ENCODE data around the gene THSD4.

Gene THSD4

DNA sequence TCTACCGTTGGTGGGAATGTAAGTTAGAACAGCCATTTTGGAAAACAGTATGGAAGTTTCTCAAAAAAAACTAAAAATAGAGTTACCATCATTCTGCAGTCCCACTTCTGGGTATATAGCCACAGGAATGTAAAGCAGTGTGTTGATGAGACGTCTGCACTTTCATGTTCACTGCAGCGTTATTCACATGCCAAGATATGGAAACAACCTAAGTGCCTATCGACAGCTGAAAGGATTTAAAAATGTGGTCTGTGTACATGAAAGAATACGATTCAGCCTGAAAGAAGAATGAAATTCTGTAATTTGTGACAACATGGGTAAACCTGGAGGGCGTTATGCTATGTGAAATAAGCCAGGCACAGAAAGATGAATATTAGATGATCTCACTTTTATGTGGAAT is 157.7 kb downstream of the THSD4 start:
- H3K36me3 ChIP-seq (ENCODE audit: control insufficient read depth, insufficient read depth, low read length), result no peaks in the 10 kb centered on the region
- H3K9ac ChIP-seq (ENCODE audit: low read length), result no peak overlapping the region
- no peaks in the 10 kb centered on the region for H3K9me3 ChIP-seq (ENCODE audit: control insufficient read depth, low read length)
- H3K4me3 ChIP-seq (ENCODE audit: low read length), result no peak overlapping the region
- peaks cover 16% of the 10 kb centered on the region for H3K4me1 ChIP-seq (ENCODE audit: control insufficient read depth, insufficient read depth, low read length)
- H3K27me3 ChIP-seq (ENCODE audit: control insufficient read depth, insufficient read depth, low read length), result no peaks in the 10 kb centered on the region

DNA sequence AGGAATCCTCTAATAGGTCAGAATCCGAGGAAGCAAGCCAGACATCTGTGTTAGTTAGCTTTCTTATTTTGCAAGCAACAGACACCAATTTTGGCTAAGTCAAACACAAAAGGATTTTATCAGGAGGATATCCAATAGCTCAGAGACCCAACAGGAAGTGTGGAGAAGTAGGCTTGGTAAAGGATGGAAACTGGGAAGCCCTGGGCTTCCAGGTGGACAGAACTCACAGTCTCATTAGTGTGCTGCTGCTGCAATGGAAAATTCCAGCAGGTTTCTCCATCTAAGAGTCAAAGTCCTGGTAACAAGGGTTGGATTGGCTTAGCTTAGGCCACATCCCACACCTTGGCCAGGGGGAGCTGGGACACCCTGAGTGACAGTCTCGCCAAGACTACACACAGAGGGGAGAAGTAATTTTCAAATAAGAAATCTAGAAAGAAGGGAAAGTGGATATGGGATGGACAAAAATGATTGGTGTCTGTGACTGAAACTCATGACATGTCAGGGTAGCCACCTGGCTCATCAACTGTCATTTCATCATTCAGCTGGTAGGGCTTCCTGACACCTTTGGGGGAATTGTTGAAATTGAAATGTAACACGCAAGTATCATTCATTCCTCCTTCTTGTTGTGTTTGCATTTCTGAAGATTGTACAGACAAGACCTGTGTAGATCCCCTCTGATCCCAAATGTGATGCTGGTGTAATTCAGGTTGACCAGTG is 158.6 kb downstream of the THSD4 start:
- H3K9ac ChIP-seq (ENCODE audit: low read length), result no peak overlapping the region
- H3K4me3 ChIP-seq (ENCODE audit: low read length), result no peak overlapping the region
- no peaks in the 10 kb centered on the region for H3K36me3 ChIP-seq (ENCODE audit: control insufficient read depth, insufficient read depth, low read length)
- H3K9me3 ChIP-seq (ENCODE audit: control insufficient read depth, low read length), result no peaks in the 10 kb centered on the region
- H3K4me1 ChIP-seq (ENCODE audit: control insufficient read depth, insufficient read depth, low read length), result peaks cover 26% of the 10 kb centered on the region
- H3K27me3 ChIP-seq (ENCODE audit: control insufficient read depth, insufficient read depth, low read length), result no peaks in the 10 kb centered on the region

- peaks cover 31% of the 10 kb centered on the region for H3K4me1 ChIP-seq (ENCODE audit: control insufficient read depth, insufficient read depth, low read length)
Observed at GRCh38 chr15:71274448-71274798, 159.2 kb downstream of the THSD4 start.

DNA sequence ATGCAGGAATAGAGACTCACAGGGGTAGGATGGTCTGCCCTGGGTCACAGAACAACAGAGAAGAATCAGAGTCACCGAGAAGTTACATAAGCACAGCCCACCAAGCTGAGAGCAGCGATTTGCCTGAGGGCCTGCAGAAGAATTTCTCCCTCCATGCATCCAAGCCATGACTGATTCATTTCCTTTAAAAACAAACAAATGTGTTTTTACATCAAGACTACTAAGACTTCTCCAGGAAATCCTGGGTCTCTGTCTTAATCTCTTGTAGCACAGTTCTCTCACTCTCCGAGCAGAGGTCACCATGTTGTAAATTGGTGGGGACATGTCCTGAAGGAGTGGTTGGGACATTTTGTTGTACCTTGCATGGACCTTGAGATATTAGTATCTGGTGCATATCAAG is 159.8 kb downstream of the THSD4 start:
- Histone ChIP-seq H3K4me3 (ENCODE audit: low read length) (no peak overlapping the region), H3K9me3 (ENCODE audit: control insufficient read depth, low read length) (no peaks in the 10 kb centered on the region), H3K27me3 (ENCODE audit: control insufficient read depth, insufficient read depth, low read length) (no peaks in the 10 kb centered on the region), H3K36me3 (ENCODE audit: control insufficient read depth, insufficient read depth, low read length) (no peaks in the 10 kb centered on the region), H3K9ac (ENCODE audit: low read length) (no peak overlapping the region), H3K4me1 (ENCODE audit: control insufficient read depth, insufficient read depth, low read length) (peaks cover 38% of the 10 kb centered on the region)

More at GRCh38 chr15:71274448-71274798, 159.2 kb downstream of the THSD4 start:
- no peak overlapping the region for H3K4me3 ChIP-seq (ENCODE audit: low read length)
- no peak overlapping the region for H3K9ac ChIP-seq (ENCODE audit: low read length)
- no peaks in the 10 kb centered on the region for H3K36me3 ChIP-seq (ENCODE audit: control insufficient read depth, insufficient read depth, low read length)
- no peaks in the 10 kb centered on the region for H3K9me3 ChIP-seq (ENCODE audit: control insufficient read depth, low read length)
- H3K27me3 ChIP-seq (ENCODE audit: control insufficient read depth, insufficient read depth, low read length), result no peaks in the 10 kb centered on the region

DNA sequence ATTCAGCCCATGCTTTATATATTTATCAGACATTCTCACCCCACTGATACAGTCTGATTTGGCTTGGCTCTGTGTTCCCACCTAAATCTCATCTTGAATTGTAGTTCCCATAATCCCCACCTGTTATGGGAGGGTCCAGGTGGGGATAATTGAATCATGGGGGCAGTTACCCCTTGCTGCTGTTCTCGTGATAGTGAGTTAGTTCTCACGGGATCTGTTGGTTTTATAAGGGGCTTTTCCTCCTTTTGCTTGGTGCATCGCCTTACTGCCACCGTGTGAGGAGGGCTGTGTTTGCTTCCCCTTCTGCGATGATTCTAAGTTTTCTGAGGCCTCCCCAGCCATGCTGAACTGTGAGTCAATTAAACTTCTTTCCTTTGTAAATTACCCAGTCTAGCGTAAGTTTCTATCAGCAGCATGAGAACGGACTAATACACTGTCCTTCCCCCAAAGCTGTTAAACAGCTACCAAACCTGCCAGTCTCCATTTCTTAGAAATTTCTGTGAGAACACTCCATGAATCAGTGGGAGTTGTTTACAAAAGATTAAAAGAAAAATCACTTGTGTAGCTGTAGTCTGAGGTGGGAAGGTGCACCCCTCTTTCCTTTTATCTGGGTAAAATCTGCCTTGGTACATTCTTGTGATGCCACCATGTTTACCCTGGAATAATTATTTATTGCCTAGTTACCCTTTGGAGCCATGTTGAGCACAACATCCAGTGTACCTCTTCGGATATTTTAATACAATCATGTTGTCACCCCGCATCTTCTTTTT is 160.5 kb downstream of the THSD4 start:
- Histone ChIP-seq H3K9ac (ENCODE audit: low read length) (no peak overlapping the region), H3K9me3 (ENCODE audit: control insufficient read depth, low read length) (no peaks in the 10 kb centered on the region), H3K27me3 (ENCODE audit: control insufficient read depth, insufficient read depth, low read length) (no peaks in the 10 kb centered on the region), H3K4me3 (ENCODE audit: low read length) (no peak overlapping the region), H3K4me1 (ENCODE audit: control insufficient read depth, insufficient read depth, low read length) (peaks cover 44% of the 10 kb centered on the region), H3K36me3 (ENCODE audit: control insufficient read depth, insufficient read depth, low read length) (no peaks in the 10 kb centered on the region)

- peaks cover 50% of the 10 kb centered on the region for H3K4me1 ChIP-seq (ENCODE audit: control insufficient read depth, insufficient read depth, low read length)
- no peaks in the 10 kb centered on the region for H3K36me3 ChIP-seq (ENCODE audit: control insufficient read depth, insufficient read depth, low read length)
- H3K9ac ChIP-seq (ENCODE audit: low read length), result no peak overlapping the region
- no peaks in the 10 kb centered on the region for H3K27me3 ChIP-seq (ENCODE audit: control insufficient read depth, insufficient read depth, low read length)
- H3K4me3 ChIP-seq (ENCODE audit: low read length), result no peak overlapping the region
- no peaks in the 10 kb centered on the region for H3K9me3 ChIP-seq (ENCODE audit: control insufficient read depth, low read length)
Observed at GRCh38 chr15:71276336-71276665, 161.0 kb downstream of the THSD4 start.

- Histone ChIP-seq H3K36me3 (ENCODE audit: control insufficient read depth, insufficient read depth, low read length) (no peaks in the 10 kb centered on the region), H3K9ac (ENCODE audit: low read length) (peak overlapping the region; percentile 32), H3K9me3 (ENCODE audit: control insufficient read depth, low read length) (no peaks in the 10 kb centered on the region), H3K4me1 (ENCODE audit: control insufficient read depth, insufficient read depth, low read length) (peaks cover 57% of the 10 kb centered on the region), H3K4me3 (ENCODE audit: low read length) (no peak overlapping the region), H3K27me3 (ENCODE audit: control insufficient read depth, insufficient read depth, low read length) (no peaks in the 10 kb centered on the region)
Observed at GRCh38 chr15:71278989-71279756, 163.9 kb downstream of the THSD4 start.

- peaks cover 57% of the 10 kb centered on the region for H3K4me1 ChIP-seq (ENCODE audit: control insufficient read depth, insufficient read depth, low read length)
- no peak overlapping the region for H3K9ac ChIP-seq (ENCODE audit: low read length)
- H3K36me3 ChIP-seq (ENCODE audit: control insufficient read depth, insufficient read depth, low read length), result no peaks in the 10 kb centered on the region
- no peaks in the 10 kb centered on the region for H3K9me3 ChIP-seq (ENCODE audit: control insufficient read depth, low read length)
- no peaks in the 10 kb centered on the region for H3K27me3 ChIP-seq (ENCODE audit: control insufficient read depth, insufficient read depth, low read length)
- H3K4me3 ChIP-seq (ENCODE audit: low read length), result no peak overlapping the region
Observed at GRCh38 chr15:71279757-71280141, 164.5 kb downstream of the THSD4 start.

- no peaks in the 10 kb centered on the region for H3K9me3 ChIP-seq (ENCODE audit: control insufficient read depth, low read length)
- H3K4me1 ChIP-seq (ENCODE audit: control insufficient read depth, insufficient read depth, low read length), result peaks cover 57% of the 10 kb centered on the region
- H3K4me3 ChIP-seq (ENCODE audit: low read length), result no peak overlapping the region
- peak overlapping the region; percentile 7 for H3K9ac ChIP-seq (ENCODE audit: low read length)
- H3K27me3 ChIP-seq (ENCODE audit: control insufficient read depth, insufficient read depth, low read length), result no peaks in the 10 kb centered on the region
- no peaks in the 10 kb centered on the region for H3K36me3 ChIP-seq (ENCODE audit: control insufficient read depth, insufficient read depth, low read length)
Observed at GRCh38 chr15:71280206-71280605, 164.9 kb downstream of the THSD4 start.

DNA sequence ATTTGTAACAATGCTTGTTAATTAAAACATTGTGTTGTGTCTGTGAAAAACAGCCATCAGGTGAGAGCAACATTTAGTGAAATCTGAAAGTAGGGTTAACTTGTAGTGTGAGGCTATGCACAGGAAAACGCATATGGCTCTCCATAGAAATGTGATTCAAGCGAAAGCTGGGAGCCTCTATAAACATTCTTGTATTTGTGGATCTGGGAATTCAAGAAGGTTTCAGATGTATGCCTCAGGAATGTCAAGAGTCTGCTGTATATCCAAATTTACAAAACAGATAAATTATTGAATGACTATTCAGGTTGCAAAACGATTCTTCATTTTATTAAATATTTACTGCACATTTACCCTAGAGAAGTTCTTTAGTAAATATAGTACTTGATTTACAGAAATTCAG is 166.0 kb downstream of the THSD4 start:
- Histone ChIP-seq H3K9ac (ENCODE audit: low read length) (no peak overlapping the region), H3K27me3 (ENCODE audit: control insufficient read depth, insufficient read depth, low read length) (no peaks in the 10 kb centered on the region), H3K36me3 (ENCODE audit: control insufficient read depth, insufficient read depth, low read length) (no peaks in the 10 kb centered on the region), H3K9me3 (ENCODE audit: control insufficient read depth, low read length) (no peaks in the 10 kb centered on the region), H3K4me3 (ENCODE audit: low read length) (no peak overlapping the region), H3K4me1 (ENCODE audit: control insufficient read depth, insufficient read depth, low read length) (peaks cover 56% of the 10 kb centered on the region)

GRCh38 chr15:71282076-71282475 is 166.8 kb downstream of the THSD4 start:
- no peaks in the 10 kb centered on the region for H3K36me3 ChIP-seq (ENCODE audit: control insufficient read depth, insufficient read depth, low read length)
- H3K9me3 ChIP-seq (ENCODE audit: control insufficient read depth, low read length), result no peaks in the 10 kb centered on the region
- H3K4me3 ChIP-seq (ENCODE audit: low read length), result no peak overlapping the region
- no peaks in the 10 kb centered on the region for H3K27me3 ChIP-seq (ENCODE audit: control insufficient read depth, insufficient read depth, low read length)
- H3K9ac ChIP-seq (ENCODE audit: low read length), result no peak overlapping the region
- H3K4me1 ChIP-seq (ENCODE audit: control insufficient read depth, insufficient read depth, low read length), result peaks cover 49% of the 10 kb centered on the region

- no peaks in the 10 kb centered on the region for H3K36me3 ChIP-seq (ENCODE audit: control insufficient read depth, insufficient read depth, low read length)
- peaks cover 21% of the 10 kb centered on the region for H3K4me1 ChIP-seq (ENCODE audit: control insufficient read depth, insufficient read depth, low read length)
- no peaks in the 10 kb centered on the region for H3K9me3 ChIP-seq (ENCODE audit: control insufficient read depth, low read length)
- no peak overlapping the region for H3K4me3 ChIP-seq (ENCODE audit: low read length)
- H3K27me3 ChIP-seq (ENCODE audit: control insufficient read depth, insufficient read depth, low read length), result no peaks in the 10 kb centered on the region
- H3K9ac ChIP-seq (ENCODE audit: low read length), result no peak overlapping the region
Observed at GRCh38 chr15:71288348-71288955, 173.2 kb downstream of the THSD4 start.
